ENCODE results near the gene CETN1.

Gene CETN1

DNA sequence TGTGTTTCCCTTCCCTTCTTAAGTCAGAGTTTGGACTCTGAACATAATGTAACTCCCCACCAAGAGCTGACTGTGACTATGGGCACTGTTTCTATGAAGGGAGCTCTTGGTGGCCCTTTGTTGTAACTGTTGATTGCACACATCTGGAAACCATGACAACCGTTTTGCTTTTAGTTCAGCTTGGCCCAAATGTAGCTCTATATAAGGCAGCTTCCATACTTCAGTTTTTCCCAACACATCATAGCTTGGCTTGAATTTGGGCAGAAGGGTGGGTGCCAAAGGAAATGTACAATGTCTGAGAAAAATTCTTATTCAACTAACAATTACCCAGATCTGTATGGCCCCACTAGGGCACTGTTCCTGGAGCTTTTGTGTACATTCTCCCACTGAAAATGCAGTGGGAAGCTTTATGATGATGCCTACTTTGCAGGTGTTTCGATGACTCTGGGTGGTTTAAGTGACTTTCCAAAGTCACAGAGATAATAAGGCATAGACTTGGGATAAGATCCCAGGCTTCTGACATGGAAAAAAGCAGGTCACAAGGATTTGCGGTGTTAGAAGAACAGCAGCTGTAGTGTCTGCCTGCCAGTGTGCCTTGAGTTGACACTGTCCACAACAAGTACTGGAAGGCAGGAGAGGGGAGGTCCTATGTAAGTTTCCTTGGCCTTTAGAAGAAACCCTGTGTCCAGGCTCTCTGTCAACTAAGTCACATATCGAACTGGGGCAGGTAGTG is 2.4 kb upstream of the CETN1 start:
- DNase-seq, result no peak

DNA sequence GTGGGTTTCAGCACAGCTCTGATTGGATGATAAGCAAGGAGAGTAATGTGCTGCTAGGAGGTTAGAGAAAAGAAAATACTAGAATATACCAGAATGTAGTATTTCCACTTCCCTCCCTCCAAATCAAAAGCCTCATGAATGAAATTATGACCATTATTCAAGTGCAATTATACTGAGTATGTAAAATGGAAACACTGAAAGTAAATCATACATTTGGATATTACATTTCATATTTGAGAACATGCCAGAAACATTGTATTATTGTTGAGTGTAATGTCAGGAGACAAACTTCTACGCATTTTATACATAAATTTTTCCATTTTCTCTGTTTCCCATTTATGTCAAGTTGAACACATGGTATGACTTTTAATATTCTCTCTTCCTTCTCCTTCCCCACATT is 942 bp upstream of the CETN1 start:
- no peak for DNase-seq

DNA sequence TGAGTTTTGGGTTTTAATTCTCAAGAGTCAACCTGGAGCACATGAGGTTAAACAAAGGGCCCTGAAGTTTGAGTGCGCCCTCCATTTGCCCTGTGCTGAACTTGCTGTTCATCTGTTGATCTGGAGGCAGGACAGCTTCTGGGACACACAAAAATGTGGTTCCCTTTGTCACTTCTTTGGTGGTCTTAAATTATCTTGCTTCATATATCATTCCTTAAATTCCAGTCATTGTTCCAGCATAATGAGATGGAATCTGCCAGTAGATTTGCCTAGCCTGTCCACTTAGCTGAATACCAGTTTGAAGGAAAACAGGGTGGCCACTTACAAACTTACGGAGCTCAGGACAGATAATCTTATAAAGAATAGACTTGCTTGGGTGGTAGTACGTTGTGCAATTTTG is 916 bp downstream of the CETN1 start:
- no peak for DNase-seq

DNA sequence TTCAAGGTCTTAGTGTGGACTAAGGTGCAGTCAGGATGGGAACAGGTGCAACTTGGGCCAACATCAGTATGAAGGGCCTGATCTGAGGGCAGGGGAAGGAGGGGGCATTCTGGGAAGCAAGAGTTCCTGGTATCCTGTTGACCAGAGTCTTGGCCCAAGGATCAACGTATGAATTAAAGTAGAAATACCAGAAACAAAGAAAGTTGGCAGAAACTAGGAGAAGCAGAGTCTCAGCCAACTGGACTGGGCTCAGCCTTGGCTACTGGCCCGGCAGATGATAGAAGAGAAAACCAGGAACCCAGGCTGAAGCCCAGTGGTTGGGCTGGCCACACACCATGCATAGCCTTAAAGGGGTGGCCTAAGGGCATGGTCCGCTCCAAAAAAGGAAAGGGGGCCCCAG is 2.3 kb downstream of the CETN1 start:
- no peak for DNase-seq

DNA sequence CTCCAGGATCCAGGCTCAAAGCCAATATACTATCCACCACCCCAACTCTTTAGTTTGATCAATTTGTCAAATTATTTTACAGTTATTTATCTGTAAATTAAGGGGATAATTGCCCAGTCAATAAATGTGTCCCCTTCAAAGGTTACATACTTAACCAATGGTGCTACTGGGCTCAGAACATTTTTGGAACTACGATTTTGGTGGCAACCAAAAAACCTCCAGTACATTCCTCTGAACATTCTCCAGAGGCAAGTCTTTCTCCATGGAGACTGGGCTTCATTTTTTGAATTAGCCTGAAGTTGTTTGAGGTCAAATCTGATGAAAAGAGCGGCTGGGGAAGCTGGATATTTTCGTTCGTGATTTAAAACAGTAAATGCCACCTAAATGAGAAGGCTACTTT is 14.9 kb downstream of the CETN1 start:
- DNase-seq, result no peak

DNA sequence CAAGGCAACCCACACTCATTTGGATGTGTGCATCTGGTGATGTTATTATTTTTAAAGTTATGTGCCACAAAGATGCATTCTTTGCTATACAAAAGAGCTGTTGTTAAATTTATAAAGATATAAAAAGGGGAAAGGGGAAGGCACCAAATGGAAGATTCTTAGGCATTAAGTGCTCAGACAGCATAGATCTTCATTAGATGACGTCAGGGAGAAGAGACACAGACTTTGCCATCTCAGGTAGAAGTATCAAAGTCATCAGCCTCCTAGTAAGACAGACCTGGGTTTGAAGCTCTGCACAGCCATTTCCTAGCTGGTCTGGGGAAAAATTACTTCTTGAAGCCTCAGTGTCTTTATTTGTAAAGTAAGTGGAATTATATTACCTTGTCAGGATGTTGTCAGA is 15.4 kb downstream of the CETN1 start:
- no peak for DNase-seq

DNA sequence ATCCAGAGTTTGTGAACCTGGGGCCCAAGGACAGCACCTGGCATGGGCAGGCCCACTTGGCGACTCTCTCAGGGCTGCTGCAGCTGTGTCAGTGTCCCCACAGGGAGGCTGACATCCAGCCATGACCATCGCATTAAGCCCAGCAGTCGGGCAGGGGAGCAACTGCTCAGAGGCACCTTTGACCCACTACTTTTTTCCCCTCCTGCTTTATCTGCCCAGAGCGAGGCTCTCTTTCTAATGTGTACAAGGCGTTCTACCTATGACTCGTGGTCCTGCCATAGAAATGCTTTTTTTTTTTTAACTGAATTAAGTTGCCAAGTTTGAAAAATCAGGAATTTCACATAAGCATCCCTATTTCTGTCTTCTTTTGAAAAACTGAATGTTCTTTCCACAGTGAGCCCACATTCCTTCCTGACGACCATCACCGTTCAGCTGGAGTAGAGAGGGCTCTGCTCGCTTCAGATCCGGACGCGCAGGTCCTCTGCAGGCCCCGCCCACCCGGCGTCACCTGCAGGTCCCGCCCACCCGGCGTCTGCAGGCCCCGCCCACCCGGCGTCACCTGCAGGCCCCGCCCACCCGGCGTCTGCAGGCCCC is 16.2 kb downstream of the CETN1 start:
- peak; percentile 26 for DNase-seq

DNA sequence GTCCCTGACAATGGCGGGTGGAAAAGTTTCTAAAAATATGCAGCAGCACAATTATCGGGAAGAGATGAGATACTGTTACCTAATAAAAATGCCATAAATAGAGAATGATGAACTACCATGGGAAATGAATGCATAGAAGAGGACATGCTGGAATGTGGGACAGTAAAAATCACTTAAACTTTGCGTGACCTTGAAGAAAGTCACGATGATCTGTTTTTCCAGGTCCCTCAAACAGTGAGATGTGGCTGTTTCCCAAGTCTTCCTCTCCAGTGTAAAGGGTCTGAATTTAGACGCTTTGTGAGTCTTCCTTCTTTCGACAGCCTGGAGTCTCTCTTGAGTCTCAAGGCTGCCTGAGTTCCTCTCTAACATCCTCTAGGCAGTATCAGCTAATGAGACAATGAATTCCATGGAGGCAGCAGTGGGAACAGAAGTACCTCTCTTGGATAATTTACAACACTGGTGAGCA is 18.0 kb downstream of the CETN1 start:
- DNase-seq, result no peak

DNA sequence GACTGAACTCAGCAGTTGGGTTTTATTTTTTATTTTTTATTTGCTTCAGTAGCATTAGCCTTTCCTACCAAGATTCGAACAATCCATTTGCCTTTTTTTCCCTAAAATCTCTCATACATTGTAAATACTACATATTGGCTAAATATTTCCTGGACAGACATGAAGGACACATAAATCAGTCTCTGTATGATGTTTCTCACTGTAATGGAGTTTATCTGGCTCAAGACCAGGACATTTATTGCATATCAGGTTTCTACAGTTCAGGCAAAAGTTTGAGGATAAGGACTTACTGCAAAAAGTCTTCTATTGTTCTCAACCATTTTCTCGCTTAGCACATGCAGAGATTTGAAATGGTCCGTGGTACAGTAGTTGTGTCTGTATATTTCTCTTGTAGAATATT is 19.9 kb downstream of the CETN1 start:
- DNase-seq, result no peak

DNA sequence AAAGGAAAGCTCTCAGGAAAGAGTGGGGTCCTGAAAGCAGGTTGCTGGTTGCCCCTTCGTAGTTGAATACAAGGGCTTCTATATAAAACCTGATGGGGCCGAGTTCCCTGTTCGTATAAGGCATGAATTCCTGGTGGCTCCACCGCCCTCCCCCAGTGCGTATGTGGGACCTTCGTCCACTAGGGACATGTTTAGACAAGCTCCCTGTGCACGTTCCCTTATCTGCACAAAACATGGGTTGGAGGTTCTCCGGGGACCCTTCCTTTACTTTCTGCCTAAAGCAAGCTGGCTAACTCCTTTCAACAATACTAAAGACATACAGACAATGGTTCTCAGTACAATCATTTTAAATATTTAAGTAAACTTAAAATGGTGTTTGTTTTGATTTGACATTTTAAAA is 24.6 kb downstream of the CETN1 start:
- no peak for DNase-seq

DNA sequence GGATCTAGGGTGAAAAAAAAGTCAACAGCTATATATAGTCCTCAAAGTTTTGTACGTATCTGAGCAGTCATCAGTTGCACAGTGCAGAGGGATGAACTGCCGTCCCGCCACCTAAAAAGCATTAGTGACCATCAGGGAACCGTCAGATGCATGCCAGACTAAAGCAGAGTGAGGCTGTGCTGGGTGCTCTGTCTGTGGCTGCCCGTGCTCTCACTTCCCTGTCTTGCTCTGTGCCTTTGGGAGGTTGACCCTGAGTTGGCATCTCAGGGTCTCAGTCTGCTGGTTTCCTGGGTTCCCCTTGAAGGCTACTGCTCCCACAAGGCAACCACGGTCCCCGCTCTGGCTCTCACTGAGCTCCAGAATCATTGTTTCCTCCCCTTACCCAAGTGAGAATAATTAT is 27.8 kb downstream of the CETN1 start:
- no peak for DNase-seq

DNA sequence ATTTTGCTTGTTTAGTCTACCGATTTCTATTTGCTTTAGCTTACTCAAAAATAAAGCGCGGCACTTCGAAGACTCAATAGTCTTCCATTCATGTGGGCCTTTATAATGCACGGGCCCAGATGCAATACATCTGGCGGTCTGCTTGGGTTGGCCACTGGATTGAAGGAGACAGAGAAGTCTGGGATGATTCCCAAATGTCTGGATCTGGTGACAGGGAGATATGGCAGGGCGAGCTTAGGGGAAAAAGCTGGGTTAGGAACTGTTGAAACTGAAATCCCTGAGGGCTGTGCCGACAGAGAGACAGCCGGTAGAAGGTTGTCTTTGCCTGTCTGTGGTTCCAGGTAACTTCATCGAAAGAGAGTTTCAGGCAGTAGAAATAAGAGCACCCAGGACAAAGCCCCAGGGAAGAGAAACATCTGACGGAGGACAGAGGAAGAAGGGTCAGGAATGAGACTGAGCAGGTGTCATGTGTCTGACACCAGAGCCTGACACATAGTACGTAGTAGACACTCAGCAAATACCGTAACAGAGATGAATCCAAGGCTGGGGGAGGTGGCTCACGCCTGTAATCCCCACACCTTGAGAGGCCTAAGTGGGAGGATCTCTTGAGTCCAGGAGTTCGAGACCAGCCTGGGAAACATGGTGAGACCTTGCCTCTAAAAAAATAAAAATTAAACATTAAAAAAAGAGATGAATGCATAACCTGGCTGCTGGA is 30.2 kb downstream of the CETN1 start:
- no peak for DNase-seq

DNA sequence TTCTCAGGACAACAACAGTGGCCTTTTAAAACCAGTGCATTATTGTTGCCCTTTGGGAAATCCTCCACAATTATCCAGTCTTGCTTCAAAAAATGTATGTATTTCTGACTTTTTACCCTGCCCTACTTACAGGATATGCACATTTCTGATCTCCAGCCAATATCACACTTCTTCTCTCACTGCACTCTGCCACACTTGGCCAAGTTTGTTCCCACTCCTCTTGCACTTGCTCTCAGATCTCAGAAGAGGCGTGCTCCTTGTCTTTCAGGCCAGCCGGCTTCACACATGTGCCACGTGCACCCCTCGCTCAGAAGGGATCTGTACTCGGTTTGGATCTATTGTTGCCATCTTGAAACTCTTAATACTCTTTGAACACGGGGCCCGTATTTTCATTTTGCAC is 32.0 kb downstream of the CETN1 start:
- no peak for DNase-seq

DNA sequence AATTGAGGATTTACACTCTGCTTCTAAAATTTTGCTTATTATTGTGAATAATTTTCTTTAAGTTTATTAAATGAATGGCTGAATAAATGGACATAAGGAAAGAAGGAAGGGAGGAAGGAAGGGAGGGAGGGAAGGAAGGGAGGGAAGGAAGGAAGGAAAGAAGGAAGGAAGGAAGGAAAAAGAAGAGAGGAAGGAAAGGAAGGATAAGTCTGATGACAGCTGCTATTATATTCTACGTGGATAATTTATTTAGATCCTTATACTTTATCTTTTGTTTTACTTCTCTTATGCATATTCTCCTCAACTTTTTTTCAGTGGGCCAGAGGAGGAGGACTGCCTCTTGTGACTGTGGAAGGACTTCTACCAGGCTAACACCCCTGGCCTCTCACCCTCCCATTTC is 34.0 kb downstream of the CETN1 start:
- DNase-seq, result no peak

DNA sequence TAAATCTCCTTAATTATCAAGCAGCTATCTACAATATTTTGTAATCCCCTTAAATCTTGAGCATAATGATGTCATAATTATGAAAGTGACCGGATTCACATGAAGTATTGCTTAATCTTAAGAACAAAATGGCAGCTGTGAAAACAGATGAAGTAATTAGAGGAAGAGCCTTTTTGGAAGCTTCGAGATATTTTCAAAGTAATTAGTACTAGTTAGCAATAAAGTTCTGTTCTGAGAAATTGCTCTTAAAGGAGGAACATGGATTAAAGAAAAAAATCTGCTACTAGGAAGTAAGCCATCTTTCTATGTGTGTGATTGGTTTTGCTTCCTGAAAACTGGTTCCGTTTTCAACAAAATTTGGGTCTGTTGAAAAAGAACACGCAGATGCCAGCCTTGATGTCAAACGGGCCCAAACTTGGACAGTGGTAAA is 34.9 kb downstream of the CETN1 start:
- DNase-seq, result no peak

DNA sequence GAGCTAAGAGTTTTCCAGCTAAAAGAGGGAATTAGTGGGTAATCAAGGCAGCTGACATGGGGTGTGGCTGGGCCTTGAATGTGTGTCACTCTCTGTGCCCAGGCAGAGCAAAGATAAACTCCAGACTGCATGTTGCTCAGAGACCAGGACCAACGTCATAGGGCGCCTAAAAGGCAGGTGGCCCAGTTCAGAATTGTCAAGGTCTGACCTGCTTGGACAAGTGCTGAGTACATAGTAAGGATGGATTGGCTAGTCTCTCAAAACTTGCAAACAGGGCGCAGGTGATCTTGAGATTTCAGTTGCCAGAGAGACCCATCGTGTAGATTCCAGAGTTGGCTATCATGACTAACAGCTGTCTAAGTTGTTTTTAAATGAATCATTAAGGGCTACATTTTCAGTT is 35.6 kb downstream of the CETN1 start:
- DNase-seq, result no peak

DNA sequence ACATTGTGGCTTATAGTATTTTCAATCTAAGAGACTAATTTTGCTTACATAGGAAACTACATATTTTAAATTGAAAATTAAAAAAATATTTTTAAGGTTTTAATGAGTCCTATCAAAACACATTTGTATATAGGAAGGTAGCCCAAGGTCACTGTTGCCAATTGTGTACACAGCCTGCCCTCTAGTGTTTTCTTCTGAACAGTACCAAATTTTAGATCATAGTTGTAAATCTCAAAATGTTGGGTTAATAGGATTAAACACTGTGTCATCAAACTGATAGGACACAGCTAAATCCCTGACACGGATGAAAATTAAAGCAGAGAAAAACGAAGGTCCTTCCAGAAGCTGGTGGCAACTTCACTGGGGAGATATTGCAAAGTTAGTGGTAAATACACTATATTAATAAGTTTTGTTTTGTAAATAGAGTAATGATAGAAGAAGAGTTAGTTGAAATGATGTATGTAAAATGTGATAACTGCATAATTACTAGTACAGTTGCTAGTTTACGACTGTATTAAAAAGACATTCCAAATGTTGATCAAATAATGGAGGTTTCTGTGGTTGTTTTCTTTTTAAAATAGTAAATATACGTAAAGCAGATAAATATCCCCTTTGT is 36.3 kb downstream of the CETN1 start:
- DNase-seq, result peak; percentile 2

DNA sequence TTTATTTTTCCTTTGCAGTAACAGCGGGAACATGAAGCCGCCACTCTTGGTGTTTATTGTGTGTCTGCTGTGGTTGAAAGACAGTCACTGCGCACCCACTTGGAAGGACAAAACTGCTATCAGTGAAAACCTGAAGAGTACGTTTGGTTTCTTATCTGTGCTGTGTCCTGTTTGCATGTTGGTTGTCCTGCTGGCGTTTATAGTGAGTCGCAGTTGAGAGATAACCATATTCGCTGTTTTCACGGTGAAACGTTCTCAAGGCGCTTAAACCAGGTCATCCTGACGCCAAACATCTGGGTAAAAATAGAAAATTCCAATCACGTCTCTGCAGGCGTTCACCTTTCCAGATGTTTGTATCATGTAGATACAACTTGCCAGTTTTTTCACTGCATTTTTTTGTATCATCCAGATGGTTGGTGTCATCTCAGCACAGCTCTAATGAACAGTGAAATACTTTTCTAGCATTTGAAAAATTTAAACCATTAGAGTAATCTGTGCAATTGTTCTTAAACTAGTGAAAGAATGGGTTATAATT is 37.9 kb downstream of the CETN1 start:
- DNase-seq, result no peak

DNA sequence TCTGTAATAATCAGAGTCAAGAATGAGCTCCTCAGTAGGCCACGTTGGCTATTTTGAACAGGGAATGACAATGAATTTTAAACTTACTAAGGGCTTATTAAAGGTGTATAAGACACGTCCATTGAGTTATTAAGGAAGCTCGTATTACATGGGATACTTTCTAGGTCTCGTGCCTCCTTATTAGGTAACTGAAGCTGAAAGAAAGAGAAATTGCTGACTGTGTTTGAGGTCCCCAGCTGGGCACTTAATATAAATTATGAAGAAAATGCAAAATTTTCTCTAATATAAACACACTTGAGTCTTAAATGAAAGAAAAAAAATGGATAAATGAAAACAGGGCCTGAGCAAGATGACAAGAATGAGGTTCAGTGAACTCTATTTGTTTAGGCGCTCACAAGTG is 38.4 kb downstream of the CETN1 start:
- DNase-seq, result no peak

DNA sequence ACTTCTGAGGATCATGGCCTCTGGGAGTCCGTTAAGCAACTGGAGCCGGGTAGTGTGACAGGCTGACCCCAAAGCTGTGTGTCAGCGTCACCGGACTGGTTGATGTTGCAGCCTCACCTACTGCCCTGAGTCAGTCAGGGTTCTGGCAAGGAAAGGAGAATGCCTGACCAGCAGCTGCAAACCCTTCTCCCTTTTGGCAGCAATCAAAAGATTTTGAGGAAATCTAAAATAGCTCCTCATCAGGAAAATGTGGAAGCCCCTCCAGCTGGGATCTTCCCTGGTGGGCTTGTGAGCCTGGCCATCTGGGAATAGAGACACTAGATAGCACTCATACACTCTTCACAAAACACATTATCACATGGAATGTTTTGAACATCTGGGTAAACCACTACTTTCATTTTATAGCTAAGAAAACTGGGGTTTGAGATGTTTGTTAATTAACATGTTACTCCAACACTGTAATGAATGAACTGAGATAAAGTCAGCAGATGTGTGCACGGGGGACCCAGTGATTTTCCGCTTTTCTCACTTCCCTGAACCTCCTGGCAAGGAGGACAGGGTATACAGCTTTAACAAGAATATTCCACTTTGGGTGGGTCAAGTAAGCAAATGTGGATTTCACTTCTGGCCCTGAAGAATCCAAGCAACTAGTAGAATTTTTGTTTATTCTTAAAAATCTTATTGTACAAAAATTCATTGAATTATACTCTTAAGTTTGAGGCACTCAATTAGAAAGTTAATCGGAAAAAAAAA is 41.3 kb downstream of the CETN1 start:
- no peak for DNase-seq

DNA sequence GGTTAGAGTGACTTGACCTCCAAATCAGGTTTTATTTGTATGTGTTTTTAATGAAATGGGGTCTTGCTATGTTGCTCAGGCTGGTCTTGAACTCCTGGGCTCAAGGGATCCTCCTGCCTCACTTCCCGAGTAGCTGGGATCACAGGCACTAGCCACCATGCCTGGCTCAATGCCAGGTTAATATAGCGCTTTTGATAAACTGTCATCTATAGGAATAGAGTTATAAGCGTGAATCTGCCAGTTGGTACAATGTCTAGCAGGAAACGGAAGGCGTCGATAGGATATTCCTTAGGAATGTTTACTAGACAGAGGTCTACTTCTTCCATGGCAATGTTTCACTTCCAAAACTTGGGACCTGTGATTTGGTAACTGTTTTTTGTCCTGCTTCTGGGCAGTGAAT is 42.1 kb downstream of the CETN1 start:
- DNase-seq, result no peak

DNA sequence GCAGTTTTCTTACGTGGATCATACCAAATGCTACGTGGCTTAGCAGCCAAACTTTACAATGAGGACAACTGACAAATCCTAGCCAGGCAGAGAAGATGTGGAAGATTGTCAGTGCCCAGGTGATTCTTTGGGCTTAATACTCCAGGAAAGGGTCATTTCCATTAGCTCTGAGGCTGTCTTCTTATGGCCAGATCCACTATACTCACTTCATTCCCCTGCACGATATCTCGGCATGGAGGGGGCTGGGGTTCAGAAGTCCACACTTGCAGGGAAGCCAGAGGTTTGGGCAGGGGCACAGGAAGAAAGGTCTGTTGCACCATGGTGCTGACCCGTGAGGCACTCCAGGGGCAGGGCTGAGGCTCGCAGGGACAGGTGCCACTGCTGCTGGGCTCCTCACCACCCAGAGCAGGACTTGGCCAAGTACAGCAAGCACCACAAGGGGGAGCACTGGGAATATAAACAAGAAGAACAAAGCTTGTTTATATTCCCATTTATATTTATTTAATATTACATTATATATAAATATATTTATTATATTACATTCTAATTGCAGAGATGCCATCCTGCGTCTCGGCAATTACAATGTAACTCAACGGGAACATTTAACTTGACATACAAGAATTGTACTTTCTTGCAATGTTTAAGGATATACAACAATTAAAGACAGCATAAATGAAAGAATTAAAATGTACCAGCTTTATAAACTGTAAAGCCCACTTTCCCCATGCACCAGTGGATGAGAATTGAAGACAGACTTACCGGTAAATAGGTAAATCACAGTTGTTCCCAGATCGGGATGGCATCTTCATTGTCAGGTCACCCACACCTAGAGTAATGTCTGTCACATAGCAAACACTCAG is 43.8 kb downstream of the CETN1 start:
- peak; percentile 34 for DNase-seq

All from NCI-H226 (cell line).